ENCODE results near the gene PCDHGA8.
"Not testable (repeated sequence)": the region's sequence is repeated elsewhere in the genome, so short reads cannot be mapped to it uniquely, and the experiment has no call there.

Gene PCDHGA8

DNA sequence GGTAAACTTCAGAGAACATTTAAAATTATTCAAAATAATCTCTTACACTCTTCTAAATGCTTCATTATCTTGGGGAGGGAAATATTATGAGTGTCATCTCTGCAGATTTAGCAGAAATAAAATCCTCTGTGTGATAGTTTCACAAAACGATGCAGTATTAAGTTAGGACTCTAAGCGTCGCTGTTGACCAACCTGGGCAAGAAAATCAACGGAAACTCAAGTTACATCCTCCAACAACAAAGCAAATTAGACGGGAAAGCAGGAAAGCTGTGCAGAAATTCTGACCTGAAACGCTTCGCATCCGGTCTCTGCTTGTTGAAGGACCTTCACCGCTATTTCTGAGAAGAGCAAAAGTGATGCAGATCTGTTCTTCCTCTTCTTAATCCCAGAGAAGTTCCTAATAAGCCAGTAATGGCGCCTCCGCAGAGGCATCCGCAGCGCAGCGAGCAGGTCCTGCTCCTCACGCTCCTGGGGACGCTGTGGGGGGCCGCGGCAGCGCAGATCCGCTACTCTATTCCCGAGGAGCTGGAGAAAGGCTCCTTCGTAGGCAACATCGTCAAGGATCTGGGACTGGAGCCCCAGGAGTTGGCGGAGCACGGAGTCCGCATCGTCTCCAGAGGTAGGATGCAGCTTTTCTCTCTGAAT, 18.6 kb upstream of the PCDHGA8 start, which contains the start of gene PCDHGA6:
Gene PCDHGA6, plus strand, starts transcription at position 219 of the 645 bp plus-strand sequence. Its CDS starts 193 bp downstream, at position 412.
- Histone ChIP-seq H3K4me3 (ENCODE audit: low read depth, low read length) (peak within 1 kb of the TSS; percentile 67), H3K27ac (ENCODE audit: low read depth, low read length) (no peak within 1 kb of the TSS), H2AFZ (ENCODE audit: low read length, unreplicated experiment) (no peak within 1 kb of the TSS), H3K4me1 (ENCODE audit: control insufficient read depth, insufficient read depth, low read length, unreplicated experiment) (no peaks in the 10 kb centered on the region), H3K79me2 (ENCODE audit: control insufficient read depth, insufficient read depth, low read length, unreplicated experiment) (no peaks in the 10 kb centered on the region), H3K27me3 (ENCODE audit: insufficient read depth, low read length) (peaks cover 72% of the 10 kb centered on the region), H3K36me3 (ENCODE audit: insufficient read depth, low read length) (no peaks in the 10 kb centered on the region)

GRCh38 chr5:141374627-141375026, 17.8 kb upstream of the PCDHGA8 start:
- Histone ChIP-seq H3K4me3 (ENCODE audit: low read depth, low read length) (peak overlapping the region; percentile 67; the same call in 1 of the 2 replicates), H3K27me3 (ENCODE audit: insufficient read depth, low read length) (peaks cover 74% of the 10 kb centered on the region), H2AFZ (ENCODE audit: low read length, unreplicated experiment) (no peak overlapping the region), H3K4me1 (ENCODE audit: control insufficient read depth, insufficient read depth, low read length, unreplicated experiment) (no peaks in the 10 kb centered on the region), H3K36me3 (ENCODE audit: insufficient read depth, low read length) (no peaks in the 10 kb centered on the region), H3K79me2 (ENCODE audit: control insufficient read depth, insufficient read depth, low read length, unreplicated experiment) (no peaks in the 10 kb centered on the region), H3K27ac (ENCODE audit: low read depth, low read length) (no peak overlapping the region)

- not testable (repeated sequence) for H3K36me3 ChIP-seq (ENCODE audit: insufficient read depth, low read length); H3K4me3 ChIP-seq (ENCODE audit: low read depth, low read length); H3K79me2 ChIP-seq (ENCODE audit: control insufficient read depth, insufficient read depth, low read length, unreplicated experiment)
These were observed 16.8 kb upstream of the PCDHGA8 start for GRCh38 chr5:141375444-141376155.

GRCh38 chr5:141382469-141383294, 9.8 kb upstream of the PCDHGA8 start, which contains the start of gene PCDHGA7:
TSS of gene PCDHGA7 (plus strand) at chr5:141382742. CDS start at chr5:141382900, 158 bp downstream.
- no peaks in the 10 kb centered on the region for H3K79me2 ChIP-seq (ENCODE audit: control insufficient read depth, insufficient read depth, low read length, unreplicated experiment)
- H3K36me3 ChIP-seq (ENCODE audit: insufficient read depth, low read length), result no peaks in the 10 kb centered on the region
- no peak within 1 kb of the TSS for H3K27ac ChIP-seq (ENCODE audit: low read depth, low read length)
- H2AFZ ChIP-seq (ENCODE audit: low read length, unreplicated experiment), result no peak within 1 kb of the TSS
- H3K27me3 ChIP-seq (ENCODE audit: insufficient read depth, low read length), result peaks cover 80% of the 10 kb centered on the region
- peak within 1 kb of the TSS; percentile 67 for H3K4me3 ChIP-seq (ENCODE audit: low read depth, low read length)
- H3K4me1 ChIP-seq (ENCODE audit: control insufficient read depth, insufficient read depth, low read length, unreplicated experiment), result no peaks in the 10 kb centered on the region

More at GRCh38 chr5:141375444-141376155, 16.8 kb upstream of the PCDHGA8 start:
- not testable (repeated sequence) for H3K27ac ChIP-seq (ENCODE audit: low read depth, low read length); H2AFZ ChIP-seq (ENCODE audit: low read length, unreplicated experiment); H3K4me1 ChIP-seq (ENCODE audit: control insufficient read depth, insufficient read depth, low read length, unreplicated experiment)
- H3K27me3 ChIP-seq (ENCODE audit: insufficient read depth, low read length), result peaks cover 74% of the 10 kb centered on the region

DNA sequence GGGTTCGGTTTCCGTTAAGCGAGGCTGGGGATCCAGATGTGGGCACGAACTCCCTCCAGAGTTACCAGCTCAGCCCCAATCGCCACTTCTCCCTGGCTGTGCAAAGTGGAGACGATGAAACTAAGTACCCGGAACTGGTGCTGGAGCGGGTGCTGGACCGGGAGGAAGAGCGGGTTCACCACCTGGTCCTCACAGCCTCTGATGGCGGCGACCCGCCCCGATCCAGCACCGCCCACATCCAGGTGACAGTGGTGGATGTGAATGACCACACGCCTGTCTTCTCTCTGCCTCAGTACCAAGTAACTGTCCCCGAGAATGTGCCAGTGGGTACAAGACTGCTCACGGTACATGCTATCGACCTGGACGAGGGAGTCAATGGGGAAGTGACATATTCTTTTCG, 9.1 kb upstream of the PCDHGA8 start:
- Histone ChIP-seq H3K4me3 (ENCODE audit: low read depth, low read length) (no peak overlapping the region), H3K79me2 (ENCODE audit: control insufficient read depth, insufficient read depth, low read length, unreplicated experiment) (no peaks in the 10 kb centered on the region), H2AFZ (ENCODE audit: low read length, unreplicated experiment) (no peak overlapping the region), H3K27me3 (ENCODE audit: insufficient read depth, low read length) (peaks cover 83% of the 10 kb centered on the region), H3K36me3 (ENCODE audit: insufficient read depth, low read length) (no peaks in the 10 kb centered on the region), H3K4me1 (ENCODE audit: control insufficient read depth, insufficient read depth, low read length, unreplicated experiment) (no peaks in the 10 kb centered on the region), H3K27ac (ENCODE audit: low read depth, low read length) (no peak overlapping the region)

DNA sequence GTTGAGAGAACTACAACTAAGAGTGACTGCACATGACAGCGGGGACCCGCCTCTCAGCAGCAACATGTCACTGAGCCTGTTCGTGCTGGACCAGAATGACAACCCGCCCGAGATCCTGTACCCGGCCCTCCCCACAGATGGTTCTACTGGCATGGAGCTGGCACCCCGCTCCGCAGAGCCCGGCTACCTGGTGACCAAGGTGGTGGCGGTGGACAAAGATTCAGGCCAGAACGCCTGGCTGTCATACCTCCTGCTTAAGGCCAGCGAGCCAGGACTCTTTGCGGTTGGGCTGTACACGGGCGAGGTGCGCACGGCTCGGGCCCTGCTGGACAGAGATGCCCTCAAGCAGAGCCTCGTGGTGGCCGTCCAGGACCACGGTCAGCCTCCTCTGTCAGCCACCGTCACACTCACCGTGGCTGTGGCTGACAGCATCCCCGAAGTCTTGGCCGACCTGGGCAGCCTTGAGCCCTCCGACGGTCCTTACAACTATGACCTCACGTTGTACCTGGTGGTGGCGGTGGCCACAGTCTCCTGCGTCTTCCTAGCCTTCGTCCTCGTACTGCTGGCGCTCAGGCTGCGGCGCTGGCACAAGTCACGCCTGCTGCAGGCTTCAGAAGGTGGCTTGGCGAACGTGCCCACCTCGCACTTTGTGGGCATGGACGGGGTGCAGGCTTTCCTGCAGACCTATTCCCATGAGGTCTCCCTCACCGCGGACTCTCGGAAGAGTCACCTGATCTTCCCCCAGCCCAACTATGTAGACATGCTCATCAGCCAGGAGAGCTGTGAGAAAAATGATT, 7.8 kb upstream of the PCDHGA8 start:
- Histone ChIP-seq H3K4me1 (ENCODE audit: control insufficient read depth, insufficient read depth, low read length, unreplicated experiment) (no peaks in the 10 kb centered on the region), H3K79me2 (ENCODE audit: control insufficient read depth, insufficient read depth, low read length, unreplicated experiment) (no peaks in the 10 kb centered on the region), H3K36me3 (ENCODE audit: insufficient read depth, low read length) (no peaks in the 10 kb centered on the region), H3K27ac (ENCODE audit: low read depth, low read length) (no peak overlapping the region), H3K4me3 (ENCODE audit: low read depth, low read length) (no peak overlapping the region), H2AFZ (ENCODE audit: low read length, unreplicated experiment) (no peak overlapping the region), H3K27me3 (ENCODE audit: insufficient read depth, low read length) (peaks cover 84% of the 10 kb centered on the region)

DNA sequence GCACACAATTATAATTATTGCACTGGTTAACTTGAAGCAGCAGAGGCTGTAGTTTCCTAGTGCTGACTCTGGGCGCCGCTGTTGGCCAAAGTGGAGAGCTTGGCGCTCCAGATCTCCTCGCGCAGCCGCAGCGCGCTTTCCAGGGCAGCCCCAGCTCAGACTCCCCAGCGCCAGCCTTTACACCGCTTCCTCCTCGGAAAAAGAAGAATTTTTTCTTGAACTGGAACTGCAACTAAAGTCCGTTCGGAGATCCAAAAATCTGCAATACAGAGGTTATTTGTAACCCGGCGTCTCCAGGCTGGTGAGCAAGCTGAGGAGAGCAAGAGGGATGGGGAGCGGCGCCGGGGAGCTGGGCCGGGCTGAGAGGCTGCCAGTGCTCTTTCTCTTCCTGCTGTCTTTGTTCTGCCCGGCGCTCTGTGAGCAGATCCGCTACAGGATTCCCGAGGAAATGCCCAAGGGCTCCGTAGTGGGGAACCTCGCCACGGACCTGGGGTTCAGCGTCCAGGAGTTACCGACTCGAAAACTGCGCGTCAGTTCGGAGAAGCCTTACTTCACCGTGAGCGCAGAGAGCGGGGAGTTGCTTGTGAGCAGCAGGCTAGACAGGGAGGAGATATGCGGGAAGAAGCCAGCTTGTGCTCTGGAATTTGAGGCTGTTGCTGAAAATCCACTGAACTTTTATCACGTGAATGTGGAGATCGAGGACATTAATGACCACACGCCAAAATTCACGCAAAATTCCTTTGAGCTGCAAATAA, 4.7 kb upstream of the PCDHGA8 start, which contains the start of gene PCDHGB4:
Gene PCDHGB4, plus strand, starts transcription at position 142 of the 755 bp plus-strand sequence. Its CDS starts 187 bp downstream, at position 329.
- peak within 1 kb of the TSS; percentile 56 for H3K4me3 ChIP-seq (ENCODE audit: low read depth, low read length)
- H3K27ac ChIP-seq (ENCODE audit: low read depth, low read length); H2AFZ ChIP-seq (ENCODE audit: low read length, unreplicated experiment): not testable (repeated sequence)

GRCh38 chr5:141388661-141389060, 3.8 kb upstream of the PCDHGA8 start:
- no peaks in the 10 kb centered on the region for H3K79me2 ChIP-seq (ENCODE audit: control insufficient read depth, insufficient read depth, low read length, unreplicated experiment)
- no peak overlapping the region for H3K27ac ChIP-seq (ENCODE audit: low read depth, low read length)
- H2AFZ ChIP-seq (ENCODE audit: low read length, unreplicated experiment), result no peak overlapping the region
- no peaks in the 10 kb centered on the region for H3K4me1 ChIP-seq (ENCODE audit: control insufficient read depth, insufficient read depth, low read length, unreplicated experiment)
- peak overlapping the region; percentile 36; the same call in 1 of the 2 replicates for H3K4me3 ChIP-seq (ENCODE audit: low read depth, low read length)
- peaks cover 88% of the 10 kb centered on the region for H3K27me3 ChIP-seq (ENCODE audit: insufficient read depth, low read length)
- no peaks in the 10 kb centered on the region for H3K36me3 ChIP-seq (ENCODE audit: insufficient read depth, low read length)

More for the DNA sequence above, 4.7 kb upstream of the PCDHGA8 start, which contains the start of gene PCDHGB4:
- H3K27me3 ChIP-seq (ENCODE audit: insufficient read depth, low read length), result peaks cover 88% of the 10 kb centered on the region
- H3K4me1 ChIP-seq (ENCODE audit: control insufficient read depth, insufficient read depth, low read length, unreplicated experiment); H3K36me3 ChIP-seq (ENCODE audit: insufficient read depth, low read length); H3K79me2 ChIP-seq (ENCODE audit: control insufficient read depth, insufficient read depth, low read length, unreplicated experiment): not testable (repeated sequence)

DNA sequence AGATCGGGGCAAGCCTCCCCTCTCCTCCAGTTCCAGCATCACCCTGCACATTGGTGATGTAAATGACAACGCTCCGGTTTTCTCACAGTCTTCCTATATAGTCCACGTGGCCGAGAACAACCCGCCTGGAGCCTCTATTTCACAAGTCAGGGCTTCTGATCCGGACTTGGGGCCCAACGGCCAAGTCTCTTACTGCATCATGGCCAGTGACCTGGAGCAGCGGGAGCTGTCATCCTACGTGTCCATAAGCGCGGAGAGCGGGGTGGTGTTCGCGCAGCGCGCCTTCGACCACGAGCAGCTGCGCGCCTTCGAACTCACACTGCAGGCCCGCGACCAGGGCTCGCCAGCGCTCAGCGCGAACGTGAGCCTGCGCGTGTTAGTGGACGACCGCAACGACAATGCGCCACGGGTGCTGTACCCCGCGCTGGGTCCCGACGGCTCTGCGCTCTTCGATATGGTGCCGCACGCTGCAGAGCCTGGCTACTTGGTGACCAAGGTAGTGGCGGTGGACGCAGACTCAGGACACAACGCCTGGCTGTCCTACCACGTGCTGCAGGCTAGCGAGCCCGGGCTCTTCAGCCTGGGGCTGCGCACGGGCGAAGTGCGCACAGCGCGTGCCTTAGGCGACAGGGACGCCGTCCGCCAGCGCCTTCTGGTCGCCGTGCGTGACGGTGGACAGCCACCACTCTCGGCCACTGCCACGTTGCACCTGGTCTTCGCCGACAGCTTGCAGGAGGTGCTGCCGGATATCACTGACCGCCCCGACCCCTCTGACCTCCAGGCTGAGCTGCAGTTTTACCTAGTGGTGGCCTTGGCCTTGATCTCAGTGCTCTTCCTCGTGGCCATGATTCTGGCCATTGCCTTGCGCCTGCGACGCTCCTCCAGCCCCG, 3.0 kb upstream of the PCDHGA8 start:
- no peak overlapping the region for H2AFZ ChIP-seq (ENCODE audit: low read length, unreplicated experiment)
- H3K4me3 ChIP-seq (ENCODE audit: low read depth, low read length), result no peak overlapping the region
- no peaks in the 10 kb centered on the region for H3K36me3 ChIP-seq (ENCODE audit: insufficient read depth, low read length)
- H3K27ac ChIP-seq (ENCODE audit: low read depth, low read length), result no peak overlapping the region
- H3K79me2 ChIP-seq (ENCODE audit: control insufficient read depth, insufficient read depth, low read length, unreplicated experiment), result no peaks in the 10 kb centered on the region
- peaks cover 87% of the 10 kb centered on the region for H3K27me3 ChIP-seq (ENCODE audit: insufficient read depth, low read length)
- no peaks in the 10 kb centered on the region for H3K4me1 ChIP-seq (ENCODE audit: control insufficient read depth, insufficient read depth, low read length, unreplicated experiment)
